Measurements from ENCODE around the gene CAPS. TPM values are rescaled to one million over a fixed set of nuclear protein-coding genes. Genes with fewer than 3 reads are reported as not detected.

CAPS gene
- total RNA-seq, 1 experiment from 2014 or later = 32.0 TPM

- CTCF ChIA-PET = no interaction called here
- BruUV-seq (replicated peaks) = no TSS peak
Measured at GRCh38 chr19:5921516-5922160, 7.6 kb downstream of the CAPS start.

GRCh38 chr19:5922161-5922545, 8.1 kb downstream of the CAPS start:
- no peaks in the 10 kb centered on the region for H3K27me3 ChIP-seq (ENCODE audit: insufficient read depth, low read depth)
- no peaks in the 10 kb centered on the region for H3K9me3 ChIP-seq (ENCODE audit: insufficient read depth, low read depth)
- no peak for DNase-seq
- CTCF ChIA-PET = no interaction called here
- BruUV-seq (replicated peaks) = no TSS peak
- H3F3A ChIP-seq (ENCODE audit: insufficient read depth, low read depth) = no peaks in the 10 kb centered on the region
- TF ChIP-seq CTCF (conservative IDR thresholded peaks at IDR 0.05) (no peak), EZH2 (IDR thresholded peaks at IDR 0.05; ENCODE audit: low read depth) (no peak)
- H2AFZ ChIP-seq = no peak overlapping the region
- H3K36me3 ChIP-seq (ENCODE audit: low read depth) = no peaks in the 10 kb centered on the region
- no peaks in the 10 kb centered on the region for H3K79me2 ChIP-seq (ENCODE audit: low read depth)
- H3K9me2 ChIP-seq (ENCODE audit: insufficient read depth) = no peaks in the 10 kb centered on the region
- no peaks in the 10 kb centered on the region for H3K4me1 ChIP-seq (replicated peaks; ENCODE audit: insufficient read depth)
- no peak overlapping the region for H3K27ac ChIP-seq
- H3K4me2 ChIP-seq = no peak overlapping the region
- intact Hi-C loops (cut with micrococcal nuclease; ENCODE audit: unreplicated experiment) = no loop called here
- POLR2A ChIA-PET (ENCODE audit: unreplicated experiment) = no interaction called here
- no peak overlapping the region for H3K4me3 ChIP-seq
- H4K20me1 ChIP-seq (ENCODE audit: insufficient read depth) = no peaks in the 10 kb centered on the region

More at GRCh38 chr19:5921516-5922160, 7.6 kb downstream of the CAPS start:
- Histone ChIP-seq H3F3A (ENCODE audit: insufficient read depth, low read depth) (no peaks in the 10 kb centered on the region), H3K9me2 (ENCODE audit: insufficient read depth) (no peaks in the 10 kb centered on the region), H3K4me2 (no peak overlapping the region), H3K4me3 (no peak overlapping the region), H2AFZ (no peak overlapping the region), H3K27me3 (ENCODE audit: insufficient read depth, low read depth) (no peaks in the 10 kb centered on the region), H3K4me1 (replicated peaks; ENCODE audit: insufficient read depth) (no peaks in the 10 kb centered on the region), H3K36me3 (ENCODE audit: low read depth) (no peaks in the 10 kb centered on the region), H4K20me1 (ENCODE audit: insufficient read depth) (no peaks in the 10 kb centered on the region), H3K79me2 (ENCODE audit: low read depth) (no peaks in the 10 kb centered on the region), H3K9me3 (ENCODE audit: insufficient read depth, low read depth) (no peaks in the 10 kb centered on the region), H3K27ac (no peak overlapping the region)
- DNase-seq = no peak
- no peak for TF ChIP-seq EZH2 (IDR thresholded peaks at IDR 0.05; ENCODE audit: low read depth)
- TF ChIP-seq CTCF (conservative IDR thresholded peaks at IDR 0.05) = no peak
- intact Hi-C loops (cut with micrococcal nuclease; ENCODE audit: unreplicated experiment) = no loop called here
- POLR2A ChIA-PET (ENCODE audit: unreplicated experiment) = no interaction called here

- Histone ChIP-seq H3K4me1 (replicated peaks; ENCODE audit: insufficient read depth) (no peaks in the 10 kb centered on the region), H3K27ac (no peak overlapping the region), H3K9me2 (ENCODE audit: insufficient read depth) (no peaks in the 10 kb centered on the region), H3K4me2 (no peak overlapping the region), H3K4me3 (no peak overlapping the region), H3K36me3 (ENCODE audit: low read depth) (no peaks in the 10 kb centered on the region), H3K9me3 (ENCODE audit: insufficient read depth, low read depth) (no peaks in the 10 kb centered on the region), H2AFZ (no peak overlapping the region), H3K79me2 (ENCODE audit: low read depth) (no peaks in the 10 kb centered on the region), H3K27me3 (ENCODE audit: insufficient read depth, low read depth) (no peaks in the 10 kb centered on the region), H4K20me1 (ENCODE audit: insufficient read depth) (no peaks in the 10 kb centered on the region), H3F3A (ENCODE audit: insufficient read depth, low read depth) (no peaks in the 10 kb centered on the region)
- no peak for DNase-seq
- intact Hi-C loops (cut with micrococcal nuclease; ENCODE audit: unreplicated experiment) = no loop called here
- TF ChIP-seq CTCF (conservative IDR thresholded peaks at IDR 0.05) = no peak
- TF ChIP-seq EZH2 (IDR thresholded peaks at IDR 0.05; ENCODE audit: low read depth) = no peak
- ChIA-PET CTCF (no interaction called here), POLR2A (ENCODE audit: unreplicated experiment) (no interaction called here)
- BruUV-seq (replicated peaks) = no TSS peak
Measured at GRCh38 chr19:5923356-5923755, 9.3 kb downstream of the CAPS start.
